NCI-H226 (cell line): ENCODE data around the gene GPC6.
"Not testable (repeated sequence)": the region's sequence is repeated elsewhere in the genome, so short reads cannot be mapped to it uniquely, and the experiment has no call there.

Source experiments
- DNase-seq: peaks from one replicate; pipeline ENCODE4 v3.0.0-alpha.2; 2015

Gene GPC6

DNA sequence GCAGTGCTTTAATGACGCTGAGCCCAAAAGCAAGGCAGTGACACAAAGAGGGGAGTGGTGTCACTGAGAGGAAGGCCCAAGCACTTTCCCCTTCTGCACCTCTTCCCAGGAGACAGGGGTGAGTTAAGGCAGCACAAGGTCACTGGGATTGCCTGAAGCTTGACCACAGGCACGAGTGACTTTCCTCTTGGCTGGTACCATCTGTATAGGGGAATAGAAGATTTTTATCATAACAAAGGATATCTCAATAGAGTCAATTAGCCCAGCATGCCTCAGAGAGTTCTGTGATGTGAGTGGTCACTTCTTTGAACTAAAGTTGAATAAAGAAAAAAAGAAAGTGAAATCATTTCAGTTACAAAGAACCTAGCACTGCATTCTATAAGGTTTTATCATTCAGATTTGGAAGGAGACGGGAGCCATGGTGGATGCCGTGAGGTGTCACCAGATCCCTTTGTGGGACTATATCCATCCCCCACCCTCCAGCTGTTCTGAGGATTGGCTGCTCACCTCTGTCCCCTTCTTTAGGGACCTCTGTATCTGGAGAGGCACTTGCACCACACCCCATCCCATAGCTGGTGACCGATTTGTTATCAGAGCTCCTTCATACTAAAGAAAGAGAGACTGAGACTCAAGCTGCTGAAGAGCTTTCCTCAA is 961.7 kb downstream of the GPC6 start:
- no peak for DNase-seq

DNA sequence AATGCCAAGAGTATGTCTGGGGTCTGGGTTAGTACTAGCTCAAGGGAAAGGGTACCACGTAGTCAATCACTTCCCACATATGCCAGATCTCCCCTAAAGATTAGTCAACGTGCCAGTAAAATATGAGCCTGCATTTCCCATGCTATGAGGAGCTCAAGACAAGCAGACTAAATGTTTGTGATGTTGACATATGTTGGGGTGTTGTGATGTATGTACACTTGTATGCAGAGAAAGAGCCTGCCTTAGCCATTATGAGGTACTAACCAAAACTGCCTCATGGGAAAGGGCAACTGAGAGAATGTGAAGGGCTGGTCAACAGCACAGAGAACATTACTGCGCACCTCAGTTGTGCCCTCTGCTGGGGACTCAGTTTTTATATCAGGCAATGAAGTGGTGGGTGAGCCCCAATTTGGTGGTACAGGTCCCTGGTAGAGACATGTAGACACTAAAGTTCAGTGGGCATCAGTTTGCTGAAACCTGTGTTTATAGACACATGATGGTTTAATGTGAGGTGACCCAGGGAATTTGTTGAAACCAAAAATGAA is 965.9 kb downstream of the GPC6 start:
- DNase-seq: peak; percentile 12

DNA sequence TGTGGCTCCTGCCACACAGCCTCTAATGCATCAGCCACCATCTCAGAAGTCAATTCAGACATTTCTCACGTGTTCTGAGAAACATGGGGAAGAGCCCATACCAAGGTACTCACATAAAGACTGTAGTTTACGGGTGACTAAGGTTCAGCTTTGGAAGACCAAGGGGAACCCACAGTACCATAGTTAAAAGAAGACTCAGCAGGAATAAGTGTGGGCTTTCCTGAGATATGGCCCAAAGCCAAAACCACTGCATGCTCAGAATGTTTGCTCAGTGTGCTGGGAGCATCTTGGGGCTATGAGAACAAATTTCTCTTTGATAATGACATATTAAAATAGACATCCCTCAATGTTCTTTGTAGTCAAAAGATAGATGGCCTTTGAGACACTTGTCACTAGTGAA is 969.1 kb downstream of the GPC6 start:
- peak; percentile 96 for DNase-seq

DNA sequence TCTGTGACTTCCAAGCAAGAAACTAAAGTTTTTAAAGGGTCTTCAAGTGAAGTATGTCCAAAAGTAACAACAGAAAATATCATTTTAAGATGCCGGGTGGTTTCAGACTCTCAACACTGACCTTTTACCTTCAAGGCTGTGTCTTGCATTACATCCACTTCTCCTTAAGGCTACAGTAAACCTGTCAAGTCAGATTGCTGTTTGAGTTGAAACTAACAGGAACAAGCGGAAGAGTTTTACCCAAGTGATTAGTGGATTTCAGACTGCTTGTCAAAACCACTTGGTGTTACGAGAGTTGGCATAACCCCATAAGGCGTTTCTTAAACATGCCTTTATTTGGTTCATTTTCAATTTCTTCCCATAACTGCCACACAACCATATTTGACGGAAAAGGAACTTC is 969.8 kb downstream of the GPC6 start:
- no peak for DNase-seq

DNA sequence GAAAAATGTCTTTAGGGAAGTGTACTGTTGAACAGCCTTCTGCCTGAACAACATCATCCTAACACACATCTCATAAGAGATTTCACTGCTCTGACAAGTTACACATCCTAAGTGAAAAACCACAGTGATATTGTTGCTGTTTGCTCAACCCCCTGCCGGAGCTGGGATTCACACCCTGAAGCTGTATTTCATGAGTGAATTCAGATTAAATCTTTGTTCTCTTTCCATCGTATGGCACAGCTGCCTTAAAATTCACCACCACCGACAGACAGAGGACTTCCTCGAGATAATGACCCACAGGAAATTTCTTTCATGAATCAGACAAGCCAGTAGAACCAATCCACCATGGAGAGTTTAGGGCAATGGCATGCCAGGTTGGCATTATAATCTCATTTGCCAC is 972.1 kb downstream of the GPC6 start:
- DNase-seq: peak; percentile 84

DNA sequence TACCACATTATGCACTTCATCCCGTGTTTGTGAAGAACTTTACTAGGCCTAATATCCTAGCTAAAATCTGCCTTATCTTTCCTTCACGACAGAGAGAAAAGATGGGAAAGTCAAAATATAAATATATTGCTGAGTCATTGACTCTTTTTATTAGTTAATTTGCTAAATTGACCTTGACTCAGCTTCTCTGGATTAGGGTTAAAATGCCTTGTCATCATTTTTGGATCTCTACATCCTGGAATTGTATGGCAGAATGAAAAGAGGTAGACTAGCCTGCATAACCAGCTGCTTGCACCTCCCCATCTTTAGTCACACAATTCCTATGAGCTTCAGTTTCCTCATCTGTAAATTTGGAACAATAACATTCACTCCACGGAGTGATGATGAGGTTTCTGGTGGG is 972.5 kb downstream of the GPC6 start:
- no peak for DNase-seq

- no peak for DNase-seq
These were observed 974.4 kb downstream of the GPC6 start for GRCh38 chr13:94201022-94201421.

GRCh38 chr13:94204163-94204562 is 977.6 kb downstream of the GPC6 start:
- no peak for DNase-seq

DNA sequence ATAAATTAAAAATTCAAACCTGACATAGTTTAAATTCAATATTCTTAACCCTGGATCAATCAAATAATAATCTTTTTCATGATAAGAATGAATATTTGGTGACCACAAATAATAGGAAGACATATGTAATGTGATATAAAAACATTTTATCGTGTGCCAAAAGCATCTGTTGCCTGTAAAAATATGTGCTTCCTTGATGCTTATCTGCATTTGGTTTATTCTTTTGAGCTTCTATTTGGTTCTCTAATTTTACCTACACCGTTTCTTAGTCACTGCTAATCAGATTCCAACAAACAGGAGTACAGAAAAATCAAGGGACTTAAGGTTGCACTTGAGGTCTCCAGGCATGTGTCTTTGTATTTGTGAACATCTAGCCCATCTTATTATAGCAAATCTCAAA is 978.3 kb downstream of the GPC6 start:
- no peak for DNase-seq

DNA sequence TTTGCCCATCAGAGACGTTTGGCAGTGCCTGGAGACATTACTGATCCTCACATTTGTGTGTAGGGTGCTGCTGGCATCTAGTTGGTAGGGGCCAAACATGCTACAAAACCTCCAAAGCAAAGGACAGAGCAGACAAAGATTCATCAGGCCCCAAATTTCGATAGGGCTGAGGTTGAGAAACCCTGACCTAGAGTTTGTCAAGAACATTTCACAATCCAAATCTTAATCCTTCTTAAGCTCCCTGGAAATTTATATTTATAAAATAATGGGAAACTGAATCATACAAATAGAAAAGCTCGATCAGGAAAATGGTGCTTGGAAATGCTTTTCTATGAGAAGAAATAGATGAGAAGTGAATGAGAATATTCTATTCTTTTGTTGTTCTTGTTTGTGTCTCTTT is 979.3 kb downstream of the GPC6 start:
- no peak for DNase-seq

DNA sequence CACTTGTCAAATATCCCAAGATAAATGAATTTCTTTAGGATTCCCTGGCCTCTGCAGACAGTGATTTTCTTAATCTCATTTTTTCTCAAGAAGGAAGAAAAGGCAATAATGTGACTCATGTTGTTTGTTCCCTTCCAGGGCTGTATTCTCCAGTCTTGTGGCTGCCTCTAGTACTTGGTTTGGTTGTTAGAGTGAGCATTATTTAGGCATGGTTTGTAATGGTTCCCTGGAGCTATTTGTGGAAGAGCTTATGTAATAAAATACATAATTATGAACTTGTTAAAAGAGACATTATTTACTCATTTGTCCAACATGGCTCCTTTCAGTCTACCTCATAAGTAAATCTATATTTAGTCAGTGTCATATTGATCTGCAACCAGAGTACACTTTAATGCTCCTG is 982.5 kb downstream of the GPC6 start:
- DNase-seq: no peak

DNA sequence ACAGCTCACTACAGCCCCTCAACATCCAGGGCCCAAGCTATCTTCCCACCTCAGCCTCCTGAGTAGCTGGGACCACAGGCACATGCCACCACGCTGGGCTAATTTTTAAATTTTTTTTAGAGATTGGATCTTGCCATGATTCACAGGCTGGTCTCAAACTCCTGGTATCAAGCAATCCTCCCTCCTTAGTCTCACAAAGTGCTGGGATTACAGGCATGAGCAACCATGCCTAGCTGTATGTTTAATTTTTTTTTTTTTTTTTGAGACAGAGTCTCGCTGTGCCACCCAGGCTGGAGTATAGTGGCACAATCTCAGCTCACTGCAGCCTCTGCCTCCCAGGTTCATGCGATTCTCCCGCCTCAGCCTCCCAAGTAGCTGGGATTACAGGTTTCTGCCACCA is 983.3 kb downstream of the GPC6 start:
- not testable (repeated sequence) for DNase-seq

DNA sequence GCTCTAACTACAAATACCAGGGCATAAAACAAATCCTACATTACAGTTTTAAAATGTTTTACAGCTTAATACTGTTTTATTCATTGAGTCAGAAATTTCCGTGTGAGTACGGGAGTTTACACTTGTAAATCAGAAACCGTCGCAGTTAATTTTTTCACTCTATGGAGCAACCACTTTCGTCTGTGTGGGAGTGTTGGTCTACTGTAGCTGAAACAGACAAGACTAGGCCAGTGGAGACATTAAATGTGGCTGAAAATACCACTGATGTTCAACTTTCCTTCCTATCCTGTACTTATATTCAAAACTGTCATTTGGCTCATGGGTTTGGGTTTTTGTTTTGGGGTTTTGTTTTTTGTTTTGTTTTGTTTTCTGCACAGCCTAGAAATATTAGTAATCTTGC is 984.2 kb downstream of the GPC6 start:
- no peak for DNase-seq

- no peak for DNase-seq
These were observed 985.6 kb downstream of the GPC6 start for GRCh38 chr13:94212196-94212595.

DNA sequence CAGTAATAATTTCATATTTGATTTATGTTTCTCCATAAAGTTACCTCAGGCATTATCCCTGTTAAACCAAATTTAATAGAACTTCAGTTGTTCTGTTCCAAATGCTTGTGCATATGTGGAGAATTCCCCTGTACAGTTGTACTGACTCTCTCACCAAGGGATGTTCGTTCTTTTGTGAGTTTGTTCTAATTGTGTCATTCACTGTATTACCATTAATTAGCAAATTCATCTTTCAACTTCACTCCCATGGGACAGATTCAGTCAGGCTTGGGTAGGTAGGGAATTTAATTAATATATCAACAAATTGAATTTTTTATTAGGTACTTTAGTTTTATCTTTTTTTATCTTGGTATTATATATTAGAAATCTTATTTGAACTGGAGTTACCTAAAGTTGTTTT is 987.5 kb downstream of the GPC6 start:
- DNase-seq: no peak

GRCh38 chr13:94214975-94215374 is 988.4 kb downstream of the GPC6 start:
- DNase-seq: no peak

- DNase-seq: no peak
These were observed 989.9 kb downstream of the GPC6 start for GRCh38 chr13:94216476-94216875.

GRCh38 chr13:94217370-94217769 is 990.8 kb downstream of the GPC6 start:
- DNase-seq: peak; percentile 66

DNA sequence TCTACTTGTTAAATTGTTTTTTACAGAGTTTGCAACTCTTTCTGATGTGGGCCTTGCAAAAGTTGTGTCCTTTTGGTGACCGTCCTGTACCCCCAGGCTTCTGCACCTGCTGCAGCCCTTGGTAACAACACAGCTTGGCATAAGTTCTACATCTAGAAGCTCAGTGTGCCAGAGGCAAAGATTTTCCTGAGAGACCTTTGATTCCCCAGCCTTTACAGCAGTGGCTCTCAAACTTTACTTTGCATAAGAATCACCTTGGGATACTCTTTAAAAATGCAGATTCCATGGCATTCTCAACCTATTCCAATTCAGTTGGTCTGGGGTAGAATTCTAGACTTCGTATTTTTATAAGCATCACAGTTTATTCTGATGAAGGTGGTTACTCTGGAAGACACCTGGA is 991.9 kb downstream of the GPC6 start:
- no peak for DNase-seq

- no peak for DNase-seq
These were observed 992.3 kb downstream of the GPC6 start for GRCh38 chr13:94218951-94219350.

DNA sequence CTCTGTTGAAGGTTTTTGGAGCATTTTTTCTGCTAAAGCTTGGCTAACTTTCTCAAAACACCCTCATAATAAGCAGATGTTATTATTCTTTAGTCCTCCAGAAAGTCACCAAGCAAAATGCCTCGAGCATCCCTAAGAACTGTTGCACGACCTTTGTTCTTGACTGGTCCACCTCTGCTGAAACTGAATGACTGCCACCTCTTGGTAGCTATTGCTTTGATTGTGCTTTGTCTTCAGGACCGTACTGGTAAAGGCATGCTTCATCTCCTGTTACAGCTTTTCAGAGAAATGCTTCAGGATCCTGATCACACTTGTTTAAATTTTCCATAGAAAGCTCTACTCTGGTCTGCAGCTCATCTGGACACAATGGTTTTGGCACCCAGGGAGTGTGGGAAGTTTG is 998.1 kb downstream of the GPC6 start:
- no peak for DNase-seq

DNA sequence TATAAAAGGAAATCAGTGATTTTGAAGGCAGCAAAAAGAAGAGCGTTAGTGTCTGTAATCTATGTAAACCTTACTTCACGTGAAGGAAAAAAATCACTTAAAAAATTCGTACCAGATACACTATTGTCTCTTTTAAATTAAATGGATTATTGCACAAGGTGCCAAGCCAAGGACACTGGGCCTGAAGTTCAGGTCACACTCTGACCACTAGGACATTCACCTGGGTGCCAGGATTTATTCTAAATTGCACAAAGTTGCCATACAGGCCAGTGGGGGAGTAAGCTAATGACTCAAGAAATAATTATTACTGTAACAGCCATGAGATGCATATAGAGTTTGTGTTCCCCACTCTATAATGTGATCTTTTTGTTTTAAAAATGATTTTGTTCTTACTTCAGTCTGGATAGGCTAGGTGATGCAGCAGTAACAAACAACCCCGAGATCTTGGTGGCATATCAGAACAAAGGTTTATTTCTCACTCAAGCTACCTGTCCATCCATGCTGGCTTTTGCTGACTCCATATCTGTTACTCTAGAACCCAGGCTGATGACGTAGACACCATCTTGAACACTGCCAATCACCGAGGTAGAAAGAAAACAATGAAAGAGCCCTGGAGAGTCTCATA is 1000.8 kb downstream of the GPC6 start:
- no peak for DNase-seq

DNA sequence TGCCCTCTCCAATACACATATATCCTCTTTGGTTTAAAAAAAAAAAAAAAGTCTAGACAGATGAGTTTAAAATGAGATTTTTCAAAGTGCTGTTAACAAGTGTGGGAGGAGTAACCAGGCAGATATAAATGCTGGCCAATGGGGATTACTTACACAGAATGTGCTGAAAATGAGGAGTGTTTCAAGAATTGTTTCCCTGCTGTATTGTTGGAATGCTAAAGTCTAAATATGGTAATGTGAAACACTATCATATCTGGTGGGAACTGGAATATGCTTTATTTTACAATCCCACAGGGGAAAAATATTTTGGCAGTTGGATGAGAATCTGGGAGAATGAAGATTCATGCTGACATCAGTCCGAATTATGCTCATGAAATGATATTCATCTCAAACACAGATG is 1002.2 kb downstream of the GPC6 start:
- no peak for DNase-seq

DNA sequence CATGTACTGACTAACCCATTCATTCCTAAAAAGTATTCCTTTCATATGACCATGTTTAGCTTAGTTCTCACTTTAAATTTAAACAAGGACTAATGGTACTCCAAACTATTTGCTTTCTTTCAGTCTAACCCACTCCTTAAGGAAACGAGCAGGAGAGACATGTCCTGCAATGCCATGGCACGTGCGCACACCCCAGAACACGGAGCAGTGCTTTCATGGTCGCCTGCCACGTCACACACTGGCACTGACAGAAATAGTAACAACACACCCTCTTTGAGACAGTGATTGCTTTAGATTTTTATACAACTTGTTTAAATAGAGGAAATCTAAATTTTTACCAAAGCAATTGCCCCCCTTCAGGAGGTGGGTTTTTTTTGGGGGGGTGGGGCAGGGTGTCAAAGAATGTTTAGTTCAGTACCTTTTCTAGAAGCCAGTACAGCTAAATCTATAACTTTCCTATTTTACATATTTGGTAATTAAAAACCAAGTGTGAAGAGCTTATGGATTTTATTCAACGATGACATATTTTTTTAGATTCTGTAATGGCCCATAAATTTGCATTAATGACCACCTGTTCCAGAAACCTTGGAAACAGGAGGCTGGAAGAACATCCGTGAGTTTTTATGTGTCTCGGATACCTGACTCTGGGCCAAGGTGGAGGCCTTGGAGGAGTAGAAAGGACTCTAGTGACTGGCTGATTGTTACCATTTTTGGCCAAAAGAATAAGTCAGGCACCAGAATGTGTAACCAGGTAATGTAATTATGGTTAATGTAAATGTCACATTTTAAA is 1005.7 kb downstream of the GPC6 start:
- DNase-seq: no peak
